HG03103 (cell line): ENCODE results near the gene TUG1.

Experiments
- ATAC-seq: cut with Tn5 transposase; IDR thresholded peaks from one replicate; pipeline ENCODE4 v1.9.1; 2021; ENCODE audit warnings: low read depth; ENCODE audit not compliant: unreplicated experiment

Gene TUG1

DNA sequence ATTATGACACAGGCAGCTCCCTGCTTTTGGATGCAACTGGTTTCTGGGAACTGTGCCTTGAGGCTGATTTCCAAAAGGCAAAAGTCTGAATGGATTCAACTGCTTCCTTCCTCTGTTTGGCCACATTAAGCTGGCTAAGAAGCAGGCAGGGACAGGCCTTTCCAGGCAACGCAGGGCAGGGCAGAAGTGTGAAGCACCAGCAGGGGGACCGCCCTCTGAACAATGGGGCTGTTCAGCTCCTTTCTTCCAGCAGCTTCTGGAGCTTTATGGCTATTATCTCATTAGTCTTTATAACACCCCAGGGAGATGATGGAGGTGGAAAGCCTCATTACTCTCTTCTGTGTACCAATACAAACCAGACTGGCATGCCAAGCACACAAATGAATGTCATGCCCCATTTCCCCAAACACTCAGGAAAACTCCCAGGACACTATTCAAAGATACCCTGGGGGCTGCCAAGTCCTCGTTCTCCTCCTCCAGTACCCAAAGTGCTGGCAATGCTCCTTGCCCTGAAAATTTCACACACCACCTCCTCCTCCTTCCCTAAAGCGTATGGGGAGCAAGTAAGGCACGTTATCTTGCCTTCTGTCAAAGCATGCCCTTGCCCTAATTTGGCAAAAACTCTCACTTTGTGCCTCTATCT lies 21.8 kb upstream of the TUG1 start:
- no peak for ATAC-seq

DNA sequence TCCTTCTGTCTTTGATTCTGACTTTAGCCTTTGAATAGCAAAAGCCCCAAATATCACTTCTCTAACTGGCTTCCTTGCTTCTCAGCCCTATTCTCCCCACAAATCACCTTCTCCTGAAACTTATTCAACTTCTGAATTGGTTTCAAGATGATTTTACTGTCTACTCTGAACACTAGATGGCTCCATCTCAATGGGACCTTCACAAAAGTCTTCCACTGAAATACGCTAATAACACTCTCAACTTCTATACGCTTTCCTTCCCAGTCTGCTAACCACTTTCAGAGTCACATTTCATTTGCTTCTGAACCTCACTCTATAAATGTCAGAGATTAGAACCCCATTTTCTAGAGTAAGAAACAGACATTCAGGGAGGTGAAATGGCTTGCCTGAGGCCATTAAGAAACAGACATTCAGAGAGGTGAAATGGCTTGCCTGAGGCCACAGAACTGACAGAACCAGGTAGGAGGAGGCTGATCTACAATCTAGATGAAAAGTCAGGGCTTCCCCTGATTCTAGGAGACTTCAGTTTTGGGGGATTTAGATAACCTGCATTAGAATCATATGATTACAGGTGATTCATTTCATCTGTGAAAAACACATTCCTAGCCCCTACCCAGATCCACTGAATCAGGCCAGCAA lies 21.1 kb upstream of the TUG1 start:
- no peak for ATAC-seq

DNA sequence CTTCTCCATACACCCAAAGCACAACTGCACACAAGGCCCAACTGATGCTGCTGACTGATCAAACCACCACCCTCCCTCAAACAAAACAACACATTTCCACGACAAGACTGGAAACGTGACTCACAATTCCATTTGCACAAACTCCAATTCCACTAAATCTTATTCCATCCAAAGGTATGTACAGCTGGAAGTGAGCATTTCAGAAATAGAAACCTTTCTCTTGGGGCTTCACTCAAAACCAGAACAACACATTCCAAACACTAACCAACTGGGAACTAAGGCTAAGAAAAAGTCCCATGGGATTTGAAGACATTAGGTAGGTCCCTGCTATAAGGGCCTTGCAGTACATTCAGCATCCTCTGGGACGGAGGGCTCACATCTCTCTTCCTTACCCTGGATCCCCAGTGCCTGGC lies 20.1 kb upstream of the TUG1 start:
- ATAC-seq: no peak

DNA sequence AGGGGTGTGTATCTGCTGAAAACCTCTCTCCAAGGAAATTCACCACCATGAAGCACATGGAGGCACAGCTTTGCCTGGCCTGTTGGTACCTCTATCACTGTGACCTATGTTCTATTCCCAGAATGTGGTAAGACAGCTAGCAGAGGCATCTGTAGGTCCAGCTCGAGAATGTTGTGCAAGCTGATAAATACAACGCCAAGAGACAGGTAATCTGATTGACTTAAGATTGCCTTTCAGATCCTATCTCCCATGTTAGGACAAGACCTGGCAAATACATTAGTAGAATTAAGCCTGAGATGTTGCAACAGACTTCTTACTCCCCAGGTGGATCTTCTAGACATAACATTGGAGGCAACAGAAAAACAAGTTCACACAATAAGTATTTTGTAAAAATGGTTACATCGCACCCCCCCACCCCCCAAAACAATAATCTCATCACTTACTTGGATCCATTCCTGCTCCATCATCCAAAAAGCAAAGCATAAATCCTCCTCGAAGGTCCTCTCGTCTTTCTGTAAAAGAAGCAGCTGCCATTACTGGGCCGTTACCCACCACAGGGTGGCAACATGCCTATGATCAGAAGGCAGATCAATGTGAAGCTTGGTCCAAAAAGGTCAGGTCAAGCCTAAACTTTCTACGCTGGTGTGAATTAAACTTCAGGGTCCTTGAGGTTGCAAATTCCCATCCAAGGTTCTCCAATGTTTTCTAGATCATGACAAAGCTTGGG lies 19.0 kb upstream of the TUG1 start:
- ATAC-seq: no peak

DNA sequence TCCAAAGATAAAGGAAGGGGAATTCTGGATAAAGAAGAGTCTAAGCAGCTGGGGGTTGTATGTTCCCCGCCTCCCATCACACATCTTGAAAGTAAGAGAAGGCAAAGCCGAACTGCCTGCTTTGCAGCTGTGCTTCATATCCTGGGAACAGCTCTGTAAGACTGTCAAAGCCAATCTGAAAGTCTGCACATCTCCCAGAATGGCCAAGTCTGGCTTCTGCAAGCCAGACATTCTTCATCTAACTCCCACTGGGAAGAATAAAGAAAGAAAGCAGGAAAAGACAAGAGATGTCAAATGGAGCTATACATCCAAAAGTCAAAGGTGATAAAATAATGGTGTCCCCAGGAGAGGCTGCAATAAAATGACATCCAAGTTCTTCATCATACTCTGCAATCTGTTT lies 15.9 kb upstream of the TUG1 start:
- ATAC-seq: no peak

DNA sequence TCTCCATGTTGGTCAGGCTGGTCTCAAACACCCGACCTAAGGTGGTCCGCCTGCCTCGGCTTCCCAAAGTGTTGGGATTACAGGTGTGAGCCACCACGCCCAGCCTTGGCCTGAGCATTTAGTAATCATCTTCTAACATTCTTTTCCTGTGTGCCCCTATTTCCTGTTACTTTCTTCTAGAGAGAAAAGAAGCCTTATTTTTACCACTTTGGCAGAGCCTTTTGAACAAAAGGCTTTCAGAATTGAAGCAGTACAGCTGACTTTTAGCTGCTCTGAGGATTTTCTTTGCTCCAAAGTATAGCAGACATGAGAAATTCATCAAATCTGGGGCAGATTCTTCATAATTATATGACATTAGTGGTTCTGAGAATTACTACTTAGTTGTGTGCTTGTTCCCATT lies 13.9 kb upstream of the TUG1 start:
- no peak for ATAC-seq

DNA sequence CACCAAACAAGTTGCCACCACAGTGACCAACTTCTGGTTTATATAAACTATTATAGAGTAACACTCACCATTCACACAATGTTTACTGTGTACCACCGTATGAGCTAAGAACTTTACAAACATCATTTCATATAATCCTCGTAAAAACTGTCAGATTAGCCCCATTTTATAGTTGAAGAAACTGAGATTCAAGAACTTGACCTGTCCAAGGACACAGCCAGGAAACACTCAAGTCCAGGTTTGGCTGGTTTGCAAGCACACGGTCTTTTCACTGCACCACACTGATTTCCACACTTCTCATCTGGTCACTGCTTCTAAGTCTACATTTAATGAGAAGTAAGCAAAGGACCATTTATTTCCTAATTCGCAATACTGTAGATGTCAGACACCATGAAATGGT lies 4.2 kb upstream of the TUG1 start:
- ATAC-seq: no peak

DNA sequence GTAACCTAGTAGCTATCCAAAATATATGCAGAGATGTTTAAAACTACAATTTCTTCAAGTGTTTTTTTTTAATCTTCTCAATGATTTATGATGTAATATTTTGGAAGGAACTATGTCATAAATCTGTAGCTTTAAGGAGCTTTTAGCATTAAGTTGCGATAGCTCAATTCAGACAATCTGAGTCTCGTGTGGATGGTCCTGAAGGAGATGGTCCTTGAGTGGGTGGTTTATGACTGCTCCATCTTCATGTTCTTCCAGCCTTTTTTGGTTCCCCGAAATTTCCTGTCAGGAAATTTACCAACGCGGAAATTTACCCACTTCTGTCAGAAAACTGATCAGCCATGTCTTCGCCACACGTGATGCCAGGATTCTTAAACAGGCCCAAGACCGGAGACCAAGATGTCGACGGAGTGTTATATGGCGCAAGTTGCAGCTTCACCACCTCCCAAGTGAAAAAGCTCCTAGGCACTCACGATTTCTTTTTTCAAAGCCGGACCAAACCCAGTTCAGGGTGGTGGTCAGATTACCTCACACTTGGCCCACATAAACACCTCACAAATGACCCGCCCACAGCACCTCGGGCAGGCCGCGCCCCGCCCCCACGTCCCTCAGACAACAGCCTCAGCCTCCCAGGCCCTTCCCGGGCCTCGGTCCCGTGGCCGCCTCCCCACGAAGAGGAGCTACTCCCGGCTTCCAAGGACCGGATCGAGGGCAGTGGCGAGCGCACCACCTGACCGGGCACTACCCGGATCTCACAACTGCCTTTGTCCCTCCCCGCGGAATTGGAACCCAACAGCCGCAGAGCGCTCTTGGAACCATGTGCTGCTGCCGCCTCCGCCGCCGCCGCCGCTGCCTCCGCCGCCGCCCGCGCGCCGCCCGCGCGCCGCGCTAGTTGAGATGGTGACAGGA lies 796 bp upstream of the TUG1 start, which contains the start of gene MORC2:
MORC2 (minus strand) TSS at position 760 of the 909 bp plus-strand sequence. CDS start 885 bp downstream, outside the sequence.
- peak; percentile 18 for ATAC-seq

DNA sequence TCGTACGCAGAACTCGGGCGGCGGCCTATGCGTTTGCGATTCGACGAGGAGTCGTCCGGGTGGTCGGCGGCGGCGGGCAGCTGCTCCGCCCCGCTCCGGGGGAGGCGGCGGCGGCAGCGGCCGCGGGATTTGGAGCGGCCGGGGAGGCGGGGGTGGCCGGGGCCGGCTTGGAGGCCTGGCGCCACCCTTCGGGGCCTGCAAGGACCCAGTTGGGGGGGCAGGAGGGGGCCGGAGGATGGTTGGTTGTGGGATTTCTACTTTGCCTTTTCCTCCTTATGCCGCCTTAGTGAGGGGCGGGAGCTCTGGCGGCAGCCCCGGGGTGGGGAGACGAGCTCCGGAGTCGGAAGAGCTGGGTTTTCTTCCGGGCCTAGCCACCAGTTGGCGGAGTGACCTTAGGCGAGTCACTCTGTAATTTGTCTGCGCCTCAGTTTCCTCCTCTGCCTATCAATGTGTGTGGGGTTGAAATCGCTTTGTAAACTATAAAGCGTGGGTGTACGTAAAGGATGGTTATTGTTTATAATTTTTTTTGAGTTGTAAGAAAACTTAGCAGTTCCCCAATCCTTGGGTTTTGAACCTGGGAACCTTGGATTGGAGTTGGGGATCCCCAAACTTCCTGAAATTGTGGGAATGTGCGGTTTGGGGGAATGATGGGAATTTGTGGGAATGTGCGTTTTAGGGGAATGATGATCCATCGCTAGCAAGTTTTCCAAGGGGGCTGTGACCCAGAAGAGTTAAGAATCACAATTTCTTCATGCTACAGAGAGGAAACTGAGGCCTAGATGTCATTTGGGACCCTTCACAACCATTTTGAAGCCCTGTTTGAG lies 679 bp downstream of the TUG1 start:
- peak; percentile 30 for ATAC-seq

DNA sequence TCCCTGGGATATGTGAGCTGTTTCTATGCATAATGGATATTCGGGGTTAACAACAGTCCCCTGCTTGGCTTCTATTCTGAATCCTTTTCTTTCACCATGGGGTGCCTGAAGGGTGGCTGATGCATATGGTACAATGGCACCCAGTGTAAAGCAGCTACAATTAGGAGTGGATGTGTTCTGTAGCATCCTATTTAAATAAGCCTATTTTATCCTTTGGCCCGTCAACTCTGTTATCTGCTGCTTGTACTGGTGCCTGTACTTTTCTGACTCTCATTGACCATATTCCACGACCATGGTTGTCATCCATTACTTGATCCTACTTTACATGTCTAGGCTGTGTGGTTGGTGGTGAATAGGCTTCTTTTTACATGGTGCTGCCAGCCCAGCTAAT lies 1.3 kb downstream of the TUG1 start:
- ATAC-seq: no peak

DNA sequence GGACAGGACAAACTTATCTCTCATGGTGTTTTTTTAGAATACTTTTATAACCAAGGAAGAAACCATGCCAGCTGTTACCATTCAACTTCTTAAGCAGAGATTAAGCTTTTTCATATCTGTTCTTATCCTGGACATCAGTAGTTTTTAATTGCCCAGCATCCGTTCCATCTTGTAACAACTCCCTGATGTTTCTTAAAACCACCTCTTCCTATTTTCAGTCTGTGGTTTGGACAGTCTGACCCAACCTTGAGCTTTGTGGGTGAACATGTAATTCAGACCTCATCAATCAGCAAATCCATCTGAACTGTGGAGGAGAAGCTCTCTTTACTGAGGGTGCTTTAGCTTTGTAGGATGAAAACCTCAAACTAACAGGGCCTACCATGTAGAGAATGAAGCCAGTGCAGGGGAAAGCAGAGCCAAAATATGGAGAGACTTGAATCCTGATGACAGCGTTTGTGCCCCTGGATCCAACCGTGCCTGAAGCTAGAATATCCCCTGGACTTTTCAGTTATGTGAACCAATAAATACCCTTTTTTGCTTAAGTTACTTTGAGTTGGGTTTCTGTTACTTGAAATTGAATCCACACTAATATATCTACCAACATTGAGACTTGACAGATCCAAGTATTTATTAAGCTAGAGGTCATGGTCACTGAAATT lies 9.4 kb downstream of the TUG1 start:
- ATAC-seq: no peak

DNA sequence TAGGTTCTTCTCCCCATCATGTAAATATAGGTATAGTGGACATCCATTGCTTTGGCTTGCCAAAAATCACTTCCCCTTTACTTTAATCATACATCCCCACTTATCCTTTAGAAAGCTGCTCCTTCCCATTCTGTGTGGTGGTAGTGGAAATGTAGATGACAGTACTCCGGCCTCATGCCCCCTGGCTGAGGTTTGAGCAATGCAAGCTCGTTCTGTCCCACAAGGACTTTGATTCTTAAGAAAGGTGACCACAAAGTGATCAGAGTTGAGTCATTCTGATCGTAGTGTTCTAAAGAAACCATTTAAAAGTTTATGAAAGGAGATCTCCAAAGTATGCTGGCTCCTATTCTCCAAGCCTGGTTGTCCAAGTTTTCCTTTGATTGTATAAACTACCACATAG lies 10.9 kb downstream of the TUG1 start:
- ATAC-seq: no peak

DNA sequence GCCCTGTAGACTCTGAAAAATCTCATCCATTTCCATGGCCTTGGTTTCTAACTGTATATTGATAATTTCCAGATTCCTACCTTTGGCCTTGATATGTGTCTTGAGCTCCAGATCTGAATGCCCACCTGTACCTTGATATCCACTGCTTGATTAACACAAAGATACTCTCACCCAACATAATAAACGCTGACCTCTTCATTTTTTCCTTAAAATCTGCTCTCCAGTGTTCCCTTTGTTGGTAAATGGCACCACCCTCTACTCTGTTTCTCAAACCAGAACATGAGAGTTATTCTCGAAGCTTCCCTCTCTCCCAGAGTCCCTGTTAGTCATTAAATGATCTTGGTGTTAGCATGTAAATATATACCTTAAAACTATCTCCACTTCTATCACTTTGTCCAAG lies 13.4 kb downstream of the TUG1 start:
- no peak for ATAC-seq

DNA sequence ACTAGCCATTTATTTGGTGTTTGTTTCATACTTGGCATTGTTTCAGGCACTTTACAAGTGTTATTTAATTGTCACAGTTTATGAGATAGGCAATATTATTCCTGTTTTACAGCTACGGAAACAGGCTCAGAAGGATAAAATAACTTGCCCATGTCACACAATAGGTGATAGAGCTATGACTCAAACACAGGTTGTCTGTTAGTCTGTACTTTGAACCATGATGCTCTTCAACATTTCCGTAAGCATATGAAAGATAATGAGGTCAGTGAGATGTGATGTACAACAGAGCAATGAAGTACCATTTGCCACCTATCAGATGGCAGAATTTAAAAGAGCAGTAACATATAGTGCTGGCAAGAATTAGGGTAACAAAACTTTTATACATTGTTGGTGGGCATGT lies 15.3 kb downstream of the TUG1 start:
- no peak for ATAC-seq

DNA sequence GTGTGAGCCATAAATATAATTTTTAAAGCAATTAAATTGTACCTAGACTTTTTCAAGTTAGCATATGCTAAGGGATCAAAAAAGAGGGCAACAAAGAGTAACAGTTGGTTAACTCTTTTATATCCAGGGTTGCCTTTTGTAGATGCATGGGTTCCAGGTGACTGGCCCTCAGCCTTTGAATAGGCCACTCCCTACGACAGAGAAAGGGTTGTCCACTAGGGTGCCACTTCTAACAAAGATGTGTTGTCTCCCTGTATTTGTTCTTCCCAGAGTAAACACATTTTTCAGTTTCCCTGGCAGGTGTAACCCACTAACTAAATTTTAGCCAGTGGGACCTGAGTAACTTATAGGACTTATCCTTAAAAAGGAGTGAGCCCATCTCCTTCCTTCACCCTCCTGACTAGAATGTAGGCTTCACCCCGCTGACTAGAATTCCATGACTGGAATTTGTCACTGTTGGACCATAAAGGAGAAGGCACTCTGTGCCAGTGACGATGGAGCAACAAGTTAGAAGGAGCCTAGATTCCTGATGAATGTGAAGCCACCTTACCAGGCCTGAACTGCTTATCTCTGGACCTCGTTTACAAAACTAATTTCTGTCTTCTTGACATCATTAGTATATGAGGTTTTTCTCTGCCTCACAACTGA lies 16.6 kb downstream of the TUG1 start:
- no peak for ATAC-seq

DNA sequence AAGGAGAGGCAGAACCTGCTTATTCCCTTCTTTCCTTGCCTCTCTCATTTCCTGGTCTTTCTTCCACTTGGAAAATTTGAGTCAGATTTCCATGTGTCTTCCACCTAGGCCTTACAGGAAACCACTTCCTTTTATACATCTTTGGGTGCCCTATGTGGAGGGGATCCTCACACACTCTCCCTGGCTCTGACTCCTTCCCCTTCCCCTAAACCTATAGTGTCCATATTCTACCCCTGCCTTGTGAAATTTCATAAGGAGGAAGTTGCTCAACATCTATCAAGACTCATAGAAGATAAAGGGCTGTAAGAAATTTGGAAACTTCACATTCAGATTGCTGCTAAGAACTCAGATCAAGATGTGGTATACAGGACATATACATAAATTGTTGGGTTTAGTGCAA lies 20.4 kb downstream of the TUG1 start:
- ATAC-seq: no peak

DNA sequence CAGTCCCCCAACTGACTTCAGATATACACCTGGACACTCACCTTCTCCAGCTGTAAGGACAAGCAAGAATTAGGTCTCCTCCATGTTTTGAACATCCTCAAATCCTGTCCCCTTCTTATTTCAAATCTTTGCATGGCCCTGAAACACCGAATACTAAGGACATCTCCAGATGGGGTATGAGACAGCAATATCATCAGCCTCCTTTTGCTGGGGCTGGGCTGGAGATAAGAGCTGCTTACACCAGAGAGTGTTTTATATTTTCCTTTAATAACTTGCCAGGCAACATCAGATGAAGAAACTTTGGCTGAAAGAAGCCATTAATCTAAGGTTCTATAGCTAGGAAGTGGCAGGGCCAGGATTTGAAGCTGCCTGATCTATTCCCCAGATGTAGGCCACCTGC lies 21.6 kb downstream of the TUG1 start:
- ATAC-seq: no peak

DNA sequence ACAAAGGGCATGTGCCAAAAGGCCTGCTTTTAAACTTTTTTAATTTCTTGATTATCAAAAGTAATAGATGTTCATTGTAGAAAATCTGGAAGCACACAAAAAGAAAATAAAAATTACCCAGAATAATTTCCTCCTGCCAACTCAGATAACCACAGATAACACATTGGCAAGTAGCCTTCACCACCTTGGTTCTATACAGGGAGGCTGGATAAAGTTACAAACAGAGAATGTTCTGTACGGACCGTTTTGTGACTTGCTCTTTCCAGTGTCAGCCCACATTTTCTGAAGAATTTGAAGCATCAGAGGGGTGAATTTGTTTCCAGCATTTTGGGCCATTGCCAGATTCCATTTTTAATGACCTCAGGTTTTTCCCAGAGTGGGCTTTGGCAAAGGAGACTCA lies 23.5 kb downstream of the TUG1 start:
- ATAC-seq: no peak

DNA sequence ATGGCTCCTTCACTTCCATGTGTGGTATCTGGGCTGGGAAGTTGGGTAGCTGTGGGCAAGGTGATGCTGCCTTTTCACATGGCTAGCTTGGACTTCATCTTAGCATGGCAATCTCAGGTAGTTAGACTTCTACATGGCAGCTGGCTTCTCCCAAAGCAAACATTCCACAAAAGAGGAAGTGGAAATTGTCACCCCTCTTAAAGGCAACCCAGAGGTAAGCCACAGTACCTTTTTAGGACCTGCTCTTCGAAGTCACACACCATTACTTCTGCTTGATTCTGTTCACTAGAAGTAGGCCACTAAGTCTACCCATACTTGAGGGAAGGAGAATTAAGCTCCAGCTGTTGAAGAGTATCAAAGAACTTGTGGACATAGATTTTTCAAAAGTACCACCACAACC lies 25.9 kb downstream of the TUG1 start:
- no peak for ATAC-seq
